Neural cell (in vitro differentiated cells): ENCODE measurements around the gene TENT5A.

Experiments used
- EP300 ChIP-seq: fragments of 450-650 bp; conservative IDR thresholded peaks from 2 replicates; pipeline ENCODE4 v1.6.1; 2014; ENCODE audit warnings: antibody characterized with exemption, mild to moderate bottlenecking, moderate library complexity; ENCODE audit not compliant: poor library complexity, severe bottlenecking
- EZH2 ChIP-seq: fragments of 200-600, 300-800 bp; shearing (Covaris generic), sonication (generic); IDR thresholded peaks from 2 replicates; pipeline ENCODE4 v1.6.1; 2014; ENCODE audit warnings: antibody characterized with exemption, low read length, borderline replicate concordance, mild to moderate bottlenecking; ENCODE audit not compliant: insufficient read depth, poor library complexity, severe bottlenecking
- MXI1 ChIP-seq: fragments of 450-650 bp; conservative IDR thresholded peaks from 2 replicates; pipeline ENCODE4 v1.6.1; 2014; ENCODE audit warnings: antibody characterized with exemption, mild to moderate bottlenecking; ENCODE audit not compliant: poor library complexity, severe bottlenecking
- POLR2AphosphoS5 ChIP-seq: IDR thresholded peaks from 2 replicates; pipeline ENCODE4 v1.6.1; 2012
- RAD21 ChIP-seq: fragments of 450-650 bp; conservative IDR thresholded peaks from 2 replicates; pipeline ENCODE4 v1.6.1; 2014; ENCODE audit warnings: antibody characterized with exemption, mild to moderate bottlenecking, moderate library complexity
- REST ChIP-seq: IDR thresholded peaks from 2 replicates; pipeline ENCODE4 v1.6.1; 2012; ENCODE audit warnings: borderline replicate concordance
- SMC3 ChIP-seq: fragments of 450-650 bp; conservative IDR thresholded peaks from 2 replicates; pipeline ENCODE4 v1.6.1; 2014; ENCODE audit warnings: antibody characterized with exemption, mild to moderate bottlenecking, moderate library complexity; ENCODE audit not compliant: poor library complexity
- TF ChIP-seq, protein P1 (sequence below): fragments of 450-650 bp; IDR thresholded peaks from 2 replicates; pipeline ENCODE4 v1.5.1; 2014; ENCODE audit warnings: antibody characterized with exemption, mild to moderate bottlenecking, moderate library complexity; ENCODE audit not compliant: poor library complexity, severe bottlenecking

DNA sequence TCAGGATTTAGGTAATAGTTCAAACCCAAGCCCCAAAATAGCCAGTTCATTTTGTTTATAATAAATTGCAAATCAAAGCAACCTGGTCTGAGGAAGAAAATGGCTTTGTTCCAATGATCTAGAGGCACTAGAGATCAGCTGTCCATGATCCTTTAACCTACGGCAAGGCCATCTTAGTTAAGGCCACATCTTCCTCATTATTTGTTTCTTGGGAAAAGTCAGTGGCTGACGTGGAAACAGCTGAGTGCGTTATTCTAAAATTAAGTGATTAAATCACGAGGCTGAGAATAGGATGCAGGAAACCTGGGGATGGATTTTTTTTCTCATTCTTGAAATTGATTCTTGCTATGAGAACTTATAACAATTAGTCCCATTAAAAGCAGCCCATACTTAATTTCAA, 10.1 kb upstream of the TENT5A start:
- TF ChIP-seq, protein P1, sequence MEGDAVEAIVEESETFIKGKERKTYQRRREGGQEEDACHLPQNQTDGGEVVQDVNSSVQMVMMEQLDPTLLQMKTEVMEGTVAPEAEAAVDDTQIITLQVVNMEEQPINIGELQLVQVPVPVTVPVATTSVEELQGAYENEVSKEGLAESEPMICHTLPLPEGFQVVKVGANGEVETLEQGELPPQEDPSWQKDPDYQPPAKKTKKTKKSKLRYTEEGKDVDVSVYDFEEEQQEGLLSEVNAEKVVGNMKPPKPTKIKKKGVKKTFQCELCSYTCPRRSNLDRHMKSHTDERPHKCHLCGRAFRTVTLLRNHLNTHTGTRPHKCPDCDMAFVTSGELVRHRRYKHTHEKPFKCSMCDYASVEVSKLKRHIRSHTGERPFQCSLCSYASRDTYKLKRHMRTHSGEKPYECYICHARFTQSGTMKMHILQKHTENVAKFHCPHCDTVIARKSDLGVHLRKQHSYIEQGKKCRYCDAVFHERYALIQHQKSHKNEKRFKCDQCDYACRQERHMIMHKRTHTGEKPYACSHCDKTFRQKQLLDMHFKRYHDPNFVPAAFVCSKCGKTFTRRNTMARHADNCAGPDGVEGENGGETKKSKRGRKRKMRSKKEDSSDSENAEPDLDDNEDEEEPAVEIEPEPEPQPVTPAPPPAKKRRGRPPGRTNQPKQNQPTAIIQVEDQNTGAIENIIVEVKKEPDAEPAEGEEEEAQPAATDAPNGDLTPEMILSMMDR, result no peak
- TF ChIP-seq EZH2 (no peak), POLR2AphosphoS5 (no peak), EP300 (no peak), REST (no peak), RAD21 (no peak), MXI1 (no peak), SMC3 (no peak)
